ENCODE measurements around the gene MPO. TPM values are rescaled to one million over a fixed set of nuclear protein-coding genes. Genes with fewer than 3 reads are reported as not detected.

Gene MPO
- total RNA-seq, 2 donors from 2014 or later = 0.07 TPM; not detected in 1

- no peak for DNase-seq
- H3K9me3 ChIP-seq (ENCODE audit: control insufficient read depth, low read length, poor library complexity, severe bottlenecking) = no peaks in the 10 kb centered on the region
- Mint-ChIP-seq H3K36me3 (ENCODE audit: low read depth) (peaks cover 6% of the 10 kb centered on the region), H3K27ac (no peak overlapping the region), H3K4me1 (peaks cover 41% of the 10 kb centered on the region), H3K4me3 (no peak overlapping the region), H3K27me3 (no peaks in the 10 kb centered on the region)
- ATAC-seq = no peak
Measured at GRCh38 chr17:58324056-58324408, 43.3 kb upstream of the MPO start.

GRCh38 chr17:58323366-58324055 is 42.8 kb upstream of the MPO start:
- no peak for ATAC-seq
- H3K4me1 Mint-ChIP-seq = peaks cover 37% of the 10 kb centered on the region
- H3K27me3 Mint-ChIP-seq = no peaks in the 10 kb centered on the region
- no peak overlapping the region for H3K4me3 Mint-ChIP-seq
- no peak for DNase-seq
- H3K9me3 ChIP-seq (ENCODE audit: control insufficient read depth, low read length, poor library complexity, severe bottlenecking) = no peaks in the 10 kb centered on the region
- H3K27ac Mint-ChIP-seq = no peak overlapping the region
- H3K36me3 Mint-ChIP-seq (ENCODE audit: low read depth) = peaks cover 4% of the 10 kb centered on the region

GRCh38 chr17:58322581-58323185 is 41.9 kb upstream of the MPO start:
- DNase-seq (no peak), ATAC-seq (no peak)
- H3K36me3 Mint-ChIP-seq (ENCODE audit: low read depth) = peaks cover 4% of the 10 kb centered on the region
- H3K9me3 ChIP-seq (ENCODE audit: control insufficient read depth, low read length, poor library complexity, severe bottlenecking) = no peaks in the 10 kb centered on the region
- H3K4me3 Mint-ChIP-seq = no peak overlapping the region
- H3K27ac Mint-ChIP-seq = peak overlapping the region; percentile 79
- no peaks in the 10 kb centered on the region for H3K27me3 Mint-ChIP-seq
- H3K4me1 Mint-ChIP-seq = peaks cover 30% of the 10 kb centered on the region

GRCh38 chr17:58321571-58322525 is 41.1 kb upstream of the MPO start:
- peak overlapping the region; percentile 79 for H3K27ac Mint-ChIP-seq
- DNase-seq (no peak), ATAC-seq (no peak)
- H3K4me1 Mint-ChIP-seq = peaks cover 28% of the 10 kb centered on the region
- no peaks in the 10 kb centered on the region for H3K27me3 Mint-ChIP-seq
- H3K9me3 ChIP-seq (ENCODE audit: control insufficient read depth, low read length, poor library complexity, severe bottlenecking) = no peaks in the 10 kb centered on the region
- peaks cover 4% of the 10 kb centered on the region for H3K36me3 Mint-ChIP-seq (ENCODE audit: low read depth)
- H3K4me3 Mint-ChIP-seq = no peak overlapping the region

- Mint-ChIP-seq H3K36me3 (ENCODE audit: low read depth) (peaks cover 4% of the 10 kb centered on the region), H3K4me1 (peaks cover 22% of the 10 kb centered on the region), H3K27me3 (no peaks in the 10 kb centered on the region), H3K4me3 (no peak overlapping the region), H3K27ac (peak overlapping the region; percentile 67)
- DNase-seq = no peak
- H3K9me3 ChIP-seq (ENCODE audit: control insufficient read depth, low read length, poor library complexity, severe bottlenecking) = no peaks in the 10 kb centered on the region
- ATAC-seq = no peak
Measured at GRCh38 chr17:58320570-58321323, 40.0 kb upstream of the MPO start.

- peaks cover 4% of the 10 kb centered on the region for H3K36me3 Mint-ChIP-seq (ENCODE audit: low read depth)
- H3K4me3 Mint-ChIP-seq = no peak overlapping the region
- H3K4me1 Mint-ChIP-seq = peaks cover 20% of the 10 kb centered on the region
- H3K9me3 ChIP-seq (ENCODE audit: control insufficient read depth, low read length, poor library complexity, severe bottlenecking) = no peaks in the 10 kb centered on the region
- H3K27ac Mint-ChIP-seq = peak overlapping the region; percentile 67
- ATAC-seq (no peak), DNase-seq (peak in 1 of 3 donors; percentile 1)
- H3K27me3 Mint-ChIP-seq = no peaks in the 10 kb centered on the region
Measured at GRCh38 chr17:58320163-58320558, 39.4 kb upstream of the MPO start.

- ATAC-seq = no peak
- H3K27ac Mint-ChIP-seq = peak overlapping the region; percentile 67
Measured at GRCh38 chr17:58319173-58320162, 38.7 kb upstream of the MPO start.

GRCh38 chr17:58318627-58319172 is 38.0 kb upstream of the MPO start:
- H3K27ac Mint-ChIP-seq = peak overlapping the region; percentile 67

More at GRCh38 chr17:58319173-58320162, 38.7 kb upstream of the MPO start:
- peak in 1 of 3 donors; percentile 9 for DNase-seq
- Mint-ChIP-seq H3K4me1 (peaks cover 19% of the 10 kb centered on the region), H3K36me3 (ENCODE audit: low read depth) (peaks cover 4% of the 10 kb centered on the region), H3K4me3 (no peak overlapping the region), H3K27me3 (no peaks in the 10 kb centered on the region)
- no peaks in the 10 kb centered on the region for H3K9me3 ChIP-seq (ENCODE audit: control insufficient read depth, low read length, poor library complexity, severe bottlenecking)

GRCh38 chr17:58318065-58318481 is 37.3 kb upstream of the MPO start:
- ATAC-seq = no peak
- H3K4me1 Mint-ChIP-seq = peaks cover 17% of the 10 kb centered on the region
- no peaks in the 10 kb centered on the region for H3K27me3 Mint-ChIP-seq
- H3K36me3 Mint-ChIP-seq (ENCODE audit: low read depth) = peaks cover 4% of the 10 kb centered on the region
- no peak for DNase-seq
- peak overlapping the region; percentile 86 for H3K27ac Mint-ChIP-seq
- no peak overlapping the region for H3K4me3 Mint-ChIP-seq
- H3K9me3 ChIP-seq (ENCODE audit: control insufficient read depth, low read length, poor library complexity, severe bottlenecking) = no peaks in the 10 kb centered on the region

More at GRCh38 chr17:58318627-58319172, 38.0 kb upstream of the MPO start:
- no peaks in the 10 kb centered on the region for H3K27me3 Mint-ChIP-seq
- H3K4me1 Mint-ChIP-seq = peaks cover 17% of the 10 kb centered on the region
- DNase-seq = no peak
- no peaks in the 10 kb centered on the region for H3K9me3 ChIP-seq (ENCODE audit: control insufficient read depth, low read length, poor library complexity, severe bottlenecking)
- peaks cover 4% of the 10 kb centered on the region for H3K36me3 Mint-ChIP-seq (ENCODE audit: low read depth)
- no peak for ATAC-seq
- no peak overlapping the region for H3K4me3 Mint-ChIP-seq

GRCh38 chr17:58317421-58318064 is 36.8 kb upstream of the MPO start:
- peaks cover 4% of the 10 kb centered on the region for H3K36me3 Mint-ChIP-seq (ENCODE audit: low read depth)
- DNase-seq = peak; percentile 34 to 63 (median 58)
- no peak overlapping the region for H3K4me3 Mint-ChIP-seq
- no peaks in the 10 kb centered on the region for H3K9me3 ChIP-seq (ENCODE audit: control insufficient read depth, low read length, poor library complexity, severe bottlenecking)
- H3K27ac Mint-ChIP-seq = peak overlapping the region; percentile 86
- H3K27me3 Mint-ChIP-seq = no peaks in the 10 kb centered on the region
- peaks cover 17% of the 10 kb centered on the region for H3K4me1 Mint-ChIP-seq
- peak; percentile 96 for ATAC-seq

GRCh38 chr17:58316260-58316960 is 35.7 kb upstream of the MPO start:
- H3K9me3 ChIP-seq (ENCODE audit: control insufficient read depth, low read length, poor library complexity, severe bottlenecking) = no peaks in the 10 kb centered on the region
- ATAC-seq (no peak), DNase-seq (peak in 1 of 3 donors; percentile 5)
- Mint-ChIP-seq H3K36me3 (ENCODE audit: low read depth) (no peaks in the 10 kb centered on the region), H3K4me3 (peak overlapping the region; percentile 65), H3K27me3 (no peaks in the 10 kb centered on the region), H3K4me1 (peaks cover 11% of the 10 kb centered on the region), H3K27ac (peak overlapping the region; percentile 86)
